GM12801 (cell line): ENCODE results near the gene CDC45.

Source experiments
- TF ChIP-seq, protein P1 (sequence below): IDR thresholded peaks from one replicate; pipeline ENCODE4 v1.5.1; 2011; ENCODE audit warnings: control low read depth; ENCODE audit not compliant: insufficient read length; ENCODE audit errors: extremely low read depth

Gene CDC45

DNA sequence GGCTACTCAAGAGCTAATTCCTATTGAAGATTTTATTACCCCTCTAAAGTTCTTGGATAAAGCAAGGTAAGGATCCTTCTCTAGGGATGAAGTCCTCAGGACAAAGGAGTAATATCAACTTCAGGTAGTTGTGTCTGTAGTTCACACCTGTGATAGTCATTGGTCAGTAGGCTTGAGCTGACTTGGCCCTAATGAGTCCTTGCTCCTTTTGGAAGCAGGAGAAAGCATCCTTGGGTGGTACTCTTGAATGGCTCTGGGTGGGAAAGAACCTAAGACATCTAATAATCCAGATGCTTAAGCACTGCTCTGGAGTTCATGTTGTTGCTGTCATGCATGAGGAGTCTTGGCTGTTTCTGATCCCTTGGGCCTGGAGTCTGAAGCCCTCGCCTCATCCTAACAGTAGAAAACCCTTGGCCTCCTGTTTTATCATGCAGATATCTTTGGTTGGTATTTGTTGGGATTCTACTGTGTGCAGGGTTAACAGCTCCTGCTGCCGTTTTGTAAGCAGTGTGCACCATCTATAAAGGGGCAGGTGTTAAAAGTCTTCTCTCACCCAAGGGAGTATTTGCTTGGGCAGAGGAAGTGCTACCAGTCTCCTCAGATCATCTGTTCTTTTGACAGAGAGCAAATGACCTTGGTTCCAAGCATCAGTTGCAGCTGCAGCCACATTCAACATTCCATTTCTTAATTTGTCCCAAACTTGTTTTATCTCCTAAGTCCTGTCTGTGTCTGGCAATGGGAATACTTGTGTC, 44.7 kb upstream of the CDC45 start:
- TF ChIP-seq, protein P1, sequence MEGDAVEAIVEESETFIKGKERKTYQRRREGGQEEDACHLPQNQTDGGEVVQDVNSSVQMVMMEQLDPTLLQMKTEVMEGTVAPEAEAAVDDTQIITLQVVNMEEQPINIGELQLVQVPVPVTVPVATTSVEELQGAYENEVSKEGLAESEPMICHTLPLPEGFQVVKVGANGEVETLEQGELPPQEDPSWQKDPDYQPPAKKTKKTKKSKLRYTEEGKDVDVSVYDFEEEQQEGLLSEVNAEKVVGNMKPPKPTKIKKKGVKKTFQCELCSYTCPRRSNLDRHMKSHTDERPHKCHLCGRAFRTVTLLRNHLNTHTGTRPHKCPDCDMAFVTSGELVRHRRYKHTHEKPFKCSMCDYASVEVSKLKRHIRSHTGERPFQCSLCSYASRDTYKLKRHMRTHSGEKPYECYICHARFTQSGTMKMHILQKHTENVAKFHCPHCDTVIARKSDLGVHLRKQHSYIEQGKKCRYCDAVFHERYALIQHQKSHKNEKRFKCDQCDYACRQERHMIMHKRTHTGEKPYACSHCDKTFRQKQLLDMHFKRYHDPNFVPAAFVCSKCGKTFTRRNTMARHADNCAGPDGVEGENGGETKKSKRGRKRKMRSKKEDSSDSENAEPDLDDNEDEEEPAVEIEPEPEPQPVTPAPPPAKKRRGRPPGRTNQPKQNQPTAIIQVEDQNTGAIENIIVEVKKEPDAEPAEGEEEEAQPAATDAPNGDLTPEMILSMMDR = no peak

DNA sequence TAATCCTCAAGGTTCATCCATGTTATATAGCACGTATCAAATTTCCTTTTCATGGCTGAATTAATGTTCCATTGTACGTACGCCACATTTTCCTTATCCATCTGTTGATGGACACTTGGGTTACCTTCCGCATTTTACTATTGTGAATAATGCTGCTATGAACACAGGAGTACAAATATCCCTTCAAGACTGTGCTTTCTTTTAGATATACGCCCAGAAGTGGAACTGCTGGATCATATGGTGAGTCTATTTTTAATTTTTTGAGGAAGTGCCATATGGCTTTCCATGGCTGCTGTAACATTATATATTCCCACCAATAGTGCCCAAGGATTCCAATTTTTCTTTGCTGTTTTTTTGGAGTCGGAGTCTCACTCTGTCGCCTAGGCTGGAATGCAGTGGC, 41.4 kb upstream of the CDC45 start:
- TF ChIP-seq, protein P1 = no peak

DNA sequence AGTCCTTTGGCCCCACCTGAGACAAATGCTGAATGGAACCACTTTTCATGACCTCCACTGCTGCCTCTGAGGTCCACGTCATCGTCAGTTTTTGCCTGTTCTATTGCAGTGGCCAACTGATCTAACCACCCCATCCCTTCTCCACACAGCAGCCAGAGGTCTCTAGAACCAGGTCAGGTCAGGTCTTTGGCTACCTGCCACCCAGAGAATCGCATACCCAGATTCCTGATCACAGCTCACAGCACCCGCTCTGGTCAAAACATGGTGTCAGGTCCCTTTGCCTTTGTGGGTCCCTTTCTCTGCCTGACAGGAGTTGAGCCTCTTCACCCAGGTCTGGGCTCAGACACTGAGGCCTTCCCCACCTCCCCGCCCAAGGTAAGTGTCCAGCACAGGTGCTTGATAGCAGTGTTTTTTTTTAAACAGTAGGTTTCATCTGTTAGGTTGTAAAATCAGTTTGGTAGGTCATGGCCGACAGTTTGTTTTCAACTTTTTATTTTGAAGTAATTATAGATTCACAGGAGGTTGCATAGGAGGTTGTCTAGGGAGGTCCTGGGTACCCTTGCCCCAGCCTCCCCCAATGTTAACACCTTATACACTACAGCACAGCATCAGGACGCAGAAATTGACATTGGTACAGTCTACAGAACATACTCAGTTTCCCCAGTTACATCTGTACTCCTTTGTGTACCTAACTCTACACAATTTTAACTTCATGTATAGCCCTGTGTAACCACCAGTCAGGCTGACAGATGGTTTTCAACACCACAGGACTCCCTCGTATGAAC, 39.1 kb upstream of the CDC45 start:
- TF ChIP-seq, protein P1 = no peak

GRCh38 chr22:19442166-19442565, 37.6 kb upstream of the CDC45 start:
- TF ChIP-seq, protein P1 = no peak

DNA sequence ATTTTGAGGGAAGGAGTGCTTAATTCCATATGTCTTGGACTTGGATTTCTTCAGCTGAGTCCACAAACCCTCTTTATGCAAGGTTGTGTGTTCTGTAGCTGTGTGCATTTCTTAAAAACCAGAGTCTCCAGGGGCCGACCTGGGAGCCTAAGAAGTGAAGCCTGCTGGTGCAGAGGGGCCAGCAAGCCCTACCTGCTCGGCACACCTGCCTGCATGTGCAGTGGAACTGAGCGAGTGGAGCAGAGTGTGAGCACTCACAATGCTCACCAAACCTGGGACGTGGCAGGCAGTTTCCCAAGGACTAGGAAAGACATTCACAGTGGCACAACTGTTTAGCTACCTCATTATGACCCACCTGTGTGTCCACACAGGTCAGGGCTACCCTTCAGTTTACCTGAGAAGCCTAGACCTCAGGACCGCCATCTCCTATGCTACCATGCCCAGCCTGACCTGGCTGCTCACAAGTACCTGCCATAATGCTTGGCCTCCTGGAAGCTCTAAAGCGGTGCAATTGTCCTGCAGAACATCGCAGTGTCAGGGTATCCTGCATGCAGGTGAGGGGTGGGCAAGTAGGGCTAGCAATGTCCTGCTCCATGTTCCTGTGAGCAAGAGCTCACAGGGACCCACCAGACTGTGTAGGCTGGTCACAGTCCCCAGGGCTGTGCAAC, 36.0 kb upstream of the CDC45 start:
- TF ChIP-seq, protein P1 = no peak

DNA sequence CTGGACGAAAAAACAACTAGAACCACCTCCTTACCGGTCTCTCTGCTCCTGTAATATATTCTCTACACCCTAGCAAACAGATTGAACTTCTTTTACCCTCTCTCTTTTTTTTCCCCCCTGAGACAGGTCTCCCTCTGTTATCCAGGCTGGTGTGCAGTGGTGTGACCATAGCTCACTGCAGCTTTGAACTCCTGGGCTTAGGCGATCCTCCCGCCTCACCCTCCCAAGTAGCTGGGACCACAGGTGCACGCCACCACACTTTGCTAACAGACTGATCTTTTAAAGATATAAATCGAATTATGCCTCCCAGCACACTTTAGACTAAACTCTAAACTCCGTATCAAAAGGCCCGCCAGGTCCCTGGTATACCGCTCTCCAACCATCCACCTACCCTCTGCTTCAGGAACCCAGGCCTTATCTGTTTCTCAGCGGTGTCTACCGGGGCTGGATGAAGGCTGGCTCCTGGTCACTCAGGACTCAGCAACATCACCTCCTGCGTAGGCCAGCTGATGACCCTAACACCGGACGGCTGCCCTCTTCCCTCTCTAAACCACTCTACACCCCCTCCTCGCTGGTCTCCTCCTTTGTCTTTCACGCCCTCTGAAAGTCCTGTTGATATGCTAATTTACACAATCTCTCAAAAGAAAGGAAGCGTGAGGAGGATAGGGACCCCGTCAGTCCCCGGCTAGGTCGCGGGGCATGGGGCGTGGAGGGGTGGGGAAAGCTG, 33.0 kb upstream of the CDC45 start:
- TF ChIP-seq, protein P1 = no peak
